ENCODE data around the gene HBS1L.

Gene HBS1L

GRCh38 chr6:134954272-134955000 is 100.2 kb downstream of the HBS1L start:
- Mint-ChIP-seq H3K36me3 (ENCODE audit: low read depth) (peaks cover 10% of the 10 kb centered on the region), H3K9me3 (peaks cover 9% of the 10 kb centered on the region), H3K4me1 (no peaks in the 10 kb centered on the region), H3K27ac (no peak overlapping the region), H3K4me3 (no peak overlapping the region), H3K27me3 (ENCODE audit: low read depth, poor library complexity) (peaks cover 4% of the 10 kb centered on the region)
- no peak for TF ChIP-seq CTCF (IDR thresholded peaks at IDR 0.05)
- no peak for DNase-seq

GRCh38 chr6:134951494-134952263 is 102.9 kb downstream of the HBS1L start:
- Mint-ChIP-seq H3K9me3 (peaks cover 8% of the 10 kb centered on the region), H3K27ac (no peak overlapping the region), H3K4me3 (no peak overlapping the region), H3K4me1 (no peaks in the 10 kb centered on the region), H3K36me3 (ENCODE audit: low read depth) (no peaks in the 10 kb centered on the region), H3K27me3 (ENCODE audit: low read depth, poor library complexity) (peaks cover 4% of the 10 kb centered on the region)
- TF ChIP-seq CTCF (IDR thresholded peaks at IDR 0.05) = no peak
- DNase-seq = no peak

GRCh38 chr6:134950482-134950881 is 104.1 kb downstream of the HBS1L start:
- DNase-seq = no peak
- no peaks in the 10 kb centered on the region for H3K36me3 Mint-ChIP-seq (ENCODE audit: low read depth)
- peaks cover 4% of the 10 kb centered on the region for H3K27me3 Mint-ChIP-seq (ENCODE audit: low read depth, poor library complexity)
- H3K27ac Mint-ChIP-seq = no peak overlapping the region
- no peak overlapping the region for H3K4me3 Mint-ChIP-seq
- TF ChIP-seq CTCF (IDR thresholded peaks at IDR 0.05) = no peak
- H3K4me1 Mint-ChIP-seq = no peaks in the 10 kb centered on the region
- H3K9me3 Mint-ChIP-seq = peaks cover 9% of the 10 kb centered on the region

GRCh38 chr6:134949927-134950326 is 104.7 kb downstream of the HBS1L start, which contains the start of gene ALDH8A1:
TSS of gene ALDH8A1 (minus strand) at chr6:134950101. CDS start at chr6:134950053, 48 bp downstream.
- Mint-ChIP-seq H3K27me3 (ENCODE audit: low read depth, poor library complexity) (peaks cover 4% of the 10 kb centered on the region), H3K4me1 (no peaks in the 10 kb centered on the region), H3K36me3 (ENCODE audit: low read depth) (no peaks in the 10 kb centered on the region), H3K4me3 (no peak within 1 kb of the TSS), H3K27ac (no peak within 1 kb of the TSS), H3K9me3 (peaks cover 9% of the 10 kb centered on the region)
- no peak for DNase-seq
- TF ChIP-seq CTCF (IDR thresholded peaks at IDR 0.05) = no peak

- TF ChIP-seq CTCF (IDR thresholded peaks at IDR 0.05) = no peak
- peaks cover 4% of the 10 kb centered on the region for H3K27me3 Mint-ChIP-seq (ENCODE audit: low read depth, poor library complexity)
- no peak overlapping the region for H3K27ac Mint-ChIP-seq
- peaks cover 9% of the 10 kb centered on the region for H3K9me3 Mint-ChIP-seq
- no peaks in the 10 kb centered on the region for H3K36me3 Mint-ChIP-seq (ENCODE audit: low read depth)
- no peaks in the 10 kb centered on the region for H3K4me1 Mint-ChIP-seq
- no peak for DNase-seq
- no peak overlapping the region for H3K4me3 Mint-ChIP-seq
Observed at GRCh38 chr6:134948691-134949090, 105.9 kb downstream of the HBS1L start.
